Natural killer cell (primary cell): ENCODE data around the gene HPS5. TPM values are rescaled to one million over a fixed set of nuclear protein-coding genes. Genes with fewer than 3 reads are reported as not detected.

Experiments
- ATAC-seq, 3 donors: fragments of 150-1000 bp in 2 of 3; fragments of 200-7000 bp in 1 of 3; cut with Tn5 transposase; 1 replicate in 1 of 3; 2 replicates in 2 of 3; pipeline ENCODE4 v1.10.0; 2021; ENCODE audit warnings: mild to moderate bottlenecking in 2 of 3, moderate library complexity in 2 of 3
- DNase-seq, 2 donors: peaks; one replicate each; pipeline versions ENCODE4 v3.0.0 to v3.0.0-alpha.2; 2013 to 2021; ENCODE audit warnings: mixed read lengths in 1 of 2
- H3K27ac ChIP-seq: one replicate; pipeline ENCODE4 v1.5.1; 2013; ENCODE audit warnings: mild to moderate bottlenecking, low read length
- H3K27me3 ChIP-seq: one replicate; pipeline ENCODE4 v1.6.1; 2013; ENCODE audit warnings: low read length; ENCODE audit not compliant: control insufficient read depth, insufficient read depth
- H3K36me3 ChIP-seq: one replicate; pipeline ENCODE4 v1.6.1; 2013; ENCODE audit warnings: low read length; ENCODE audit not compliant: control insufficient read depth, insufficient read depth
- H3K4me1 ChIP-seq: one replicate; pipeline ENCODE4 v1.6.1; 2013; ENCODE audit warnings: low read length; ENCODE audit not compliant: control insufficient read depth, insufficient read depth
- H3K4me3 ChIP-seq: one replicate; pipeline ENCODE4 v1.5.1; 2013; ENCODE audit warnings: low read length
- H3K9me3 ChIP-seq: one replicate; pipeline ENCODE4 v1.6.1; 2013; ENCODE audit warnings: low read length; ENCODE audit not compliant: control insufficient read depth, insufficient read depth
- H3K27ac Mint-ChIP-seq, 2 donors: one replicate each; pipeline ENCODE4 v1.8.0; 2022; ENCODE audit warnings: mild to moderate bottlenecking in 2 of 2, mixed read lengths in 2 of 2, moderate library complexity in 1 of 2
- H3K27me3 Mint-ChIP-seq, 2 donors: one replicate each; pipeline ENCODE4 v1.8.0; 2022; ENCODE audit warnings: low read depth in 2 of 2, mixed read lengths in 2 of 2
- H3K36me3 Mint-ChIP-seq: one replicate; pipeline ENCODE4 v1.8.0; 2022; ENCODE audit warnings: mixed read lengths
- H3K4me1 Mint-ChIP-seq, 2 donors: one replicate each; pipeline ENCODE4 v1.8.0; 2022; ENCODE audit warnings: mixed read lengths in 2 of 2
- H3K4me3 Mint-ChIP-seq: one replicate; pipeline ENCODE4 v1.8.0; 2022; ENCODE audit warnings: mild to moderate bottlenecking, moderate library complexity, mixed read lengths
- H3K9me3 Mint-ChIP-seq, 2 donors: one replicate each; pipeline ENCODE4 v1.8.0; 2022; ENCODE audit warnings: mixed read lengths in 2 of 2
- WGBS: methylation state at CpG from one replicate; pipeline ENCODE4 v1.1.7; 2013; ENCODE audit warnings: missing lambda C conversion rate; ENCODE audit not compliant: insufficient coverage; 5-methylcytosine and 5-hydroxymethylcytosine counted together
- intact Hi-C: fragments of 100-400 bp; cut with micrococcal nuclease; formaldehyde crosslinking; loops from one replicate; pipeline ENCODE4 v1.14.2; 2022
- total RNA-seq, 4 donors: library from RNA; stranded (reverse); fragments of 120-200 nt in 1 of 4; gene quantifications; one replicate each; pipeline versions ENCODE4 v1.2.3 to v1.2.4, GENCODE V29; 2013 to 2022
- TF ChIP-seq, protein P1 (sequence below): fragments of 200-600 bp; IDR thresholded peaks from one replicate; pipeline ENCODE4 v1.8.0; 2022; ENCODE audit warnings: antibody characterized with exemption

Gene HPS5
- total RNA-seq, 3 donors from 2014 or later (not counting 1 experiment from before 2014, with no cell fraction given) = 11.5 to 14.5 (median 14.0) TPM

DNA sequence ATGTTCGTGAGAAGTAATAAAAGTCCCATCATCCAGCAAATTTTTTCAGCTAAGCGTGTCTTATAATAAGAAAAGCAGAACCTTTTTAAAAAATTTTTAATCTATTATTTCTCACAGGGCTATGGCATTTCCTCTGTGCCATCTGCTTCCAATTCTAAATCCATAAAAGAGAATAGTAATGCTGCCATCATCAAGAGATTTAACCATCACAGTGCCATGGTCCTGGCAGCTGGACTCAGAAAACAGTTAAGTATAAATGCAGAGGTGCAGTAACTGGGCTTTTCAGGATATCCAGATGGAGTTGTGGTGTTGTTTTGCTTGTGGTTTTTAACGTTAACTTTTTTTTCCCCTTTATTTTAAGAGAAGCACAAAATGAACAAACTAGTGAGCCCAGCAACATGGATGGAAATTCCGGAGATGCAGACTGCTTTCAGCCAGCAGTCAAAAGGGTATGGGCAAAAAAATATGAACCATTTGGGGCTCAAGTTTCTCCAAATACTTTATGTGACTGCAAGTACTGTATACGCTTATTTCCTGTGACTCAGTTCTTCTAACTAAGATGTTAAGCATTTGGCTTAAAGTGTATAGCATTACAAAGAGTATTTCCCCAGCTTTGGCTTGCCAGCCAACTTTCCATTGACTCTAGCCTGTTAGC is 25.7 kb upstream of the HPS5 start:
- peaks cover 28% of the 10 kb centered on the region for H3K36me3 Mint-ChIP-seq
- intact Hi-C loops = no loop called here
- TF ChIP-seq, protein P1, sequence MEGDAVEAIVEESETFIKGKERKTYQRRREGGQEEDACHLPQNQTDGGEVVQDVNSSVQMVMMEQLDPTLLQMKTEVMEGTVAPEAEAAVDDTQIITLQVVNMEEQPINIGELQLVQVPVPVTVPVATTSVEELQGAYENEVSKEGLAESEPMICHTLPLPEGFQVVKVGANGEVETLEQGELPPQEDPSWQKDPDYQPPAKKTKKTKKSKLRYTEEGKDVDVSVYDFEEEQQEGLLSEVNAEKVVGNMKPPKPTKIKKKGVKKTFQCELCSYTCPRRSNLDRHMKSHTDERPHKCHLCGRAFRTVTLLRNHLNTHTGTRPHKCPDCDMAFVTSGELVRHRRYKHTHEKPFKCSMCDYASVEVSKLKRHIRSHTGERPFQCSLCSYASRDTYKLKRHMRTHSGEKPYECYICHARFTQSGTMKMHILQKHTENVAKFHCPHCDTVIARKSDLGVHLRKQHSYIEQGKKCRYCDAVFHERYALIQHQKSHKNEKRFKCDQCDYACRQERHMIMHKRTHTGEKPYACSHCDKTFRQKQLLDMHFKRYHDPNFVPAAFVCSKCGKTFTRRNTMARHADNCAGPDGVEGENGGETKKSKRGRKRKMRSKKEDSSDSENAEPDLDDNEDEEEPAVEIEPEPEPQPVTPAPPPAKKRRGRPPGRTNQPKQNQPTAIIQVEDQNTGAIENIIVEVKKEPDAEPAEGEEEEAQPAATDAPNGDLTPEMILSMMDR = no peak

DNA sequence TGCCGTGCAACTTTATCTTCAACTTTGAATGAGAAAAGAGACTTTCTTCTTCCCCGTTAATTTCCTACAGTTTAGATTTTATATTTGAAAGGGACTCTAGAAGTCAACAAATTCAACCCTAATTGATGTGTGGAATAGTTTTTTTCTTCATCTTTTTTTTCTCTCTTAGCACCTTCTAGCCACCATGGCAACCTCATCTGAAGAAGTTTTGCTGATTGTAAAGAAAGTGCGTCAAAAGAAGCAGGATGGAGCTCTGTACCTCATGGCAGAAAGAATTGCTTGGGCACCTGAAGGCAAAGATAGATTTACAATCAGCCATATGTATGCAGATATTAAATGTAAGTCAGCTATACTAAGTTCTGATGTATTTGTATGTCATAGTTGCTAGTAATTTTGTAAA is 11.0 kb upstream of the HPS5 start:
- ATAC-seq (peak in 2 of 3 donors; percentile 36 to 48), DNase-seq (peak in 1 of 2 donors; percentile 71)
- peaks cover 36 to 37% of the 10 kb centered on the region in 2 donors for H3K4me1 Mint-ChIP-seq
- peaks cover 7% of the 10 kb centered on the region for H3K36me3 Mint-ChIP-seq
- H3K27ac ChIP-seq = peak overlapping the region; percentile 14
- 0% methylated on average over 1 of the region's 3 CpGs for WGBS
- no peaks in the 10 kb centered on the region for H3K9me3 Mint-ChIP-seq
- H3K4me1 ChIP-seq = peaks cover 16% of the 10 kb centered on the region
- H3K27me3 ChIP-seq = no peaks in the 10 kb centered on the region
- H3K9me3 ChIP-seq = no peaks in the 10 kb centered on the region
- no peaks in the 10 kb centered on the region for H3K27me3 Mint-ChIP-seq
- peak overlapping the region; percentile 58 to 83 for H3K27ac Mint-ChIP-seq
- peaks cover 48% of the 10 kb centered on the region for H3K36me3 ChIP-seq
- no peak overlapping the region for H3K4me3 Mint-ChIP-seq
- TF ChIP-seq, protein P1 = no peak
- H3K4me3 ChIP-seq = no peak overlapping the region
- intact Hi-C loops = no loop called here

More for the DNA sequence above, 25.7 kb upstream of the HPS5 start:
- Histone ChIP-seq H3K36me3 (peaks cover 41% of the 10 kb centered on the region), H3K27ac (no peak overlapping the region), H3K27me3 (no peaks in the 10 kb centered on the region), H3K9me3 (no peaks in the 10 kb centered on the region), H3K4me3 (no peak overlapping the region), H3K4me1 (no peaks in the 10 kb centered on the region)
- Mint-ChIP-seq H3K27me3 (no peaks in the 10 kb centered on the region), H3K4me1 (peaks cover 0 to 9% of the 10 kb centered on the region in 2 donors), H3K4me3 (no peak overlapping the region), H3K27ac (peak overlapping the region in 1 of 2 donors; percentile 71), H3K9me3 (no peaks in the 10 kb centered on the region)
- WGBS = 95% methylated on average over 3 of the region's 5 CpGs
- ATAC-seq (peak in 1 of 3 donors; percentile 26), DNase-seq (no peak)

DNA sequence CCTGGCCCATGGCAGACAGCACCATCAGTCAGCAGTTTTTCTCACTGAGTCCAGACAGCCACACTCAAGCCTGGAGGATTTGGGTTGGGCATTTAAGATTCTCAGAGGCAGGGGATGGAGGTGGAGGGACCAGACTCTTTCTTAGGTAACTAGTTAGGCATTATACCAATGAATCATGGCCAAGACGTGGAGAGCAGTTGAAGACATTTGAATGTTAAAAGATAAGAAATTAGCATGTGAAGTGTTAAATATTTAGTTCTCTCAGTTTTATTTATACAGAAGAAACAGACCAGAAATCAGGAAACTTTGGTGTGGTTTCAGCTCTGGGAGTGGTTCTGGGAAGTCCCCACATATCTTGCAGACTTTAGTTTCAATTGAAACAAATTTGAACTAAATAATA is 10.4 kb upstream of the HPS5 start:
- Histone ChIP-seq H3K4me1 (peaks cover 16% of the 10 kb centered on the region), H3K27me3 (no peaks in the 10 kb centered on the region), H3K27ac (peak overlapping the region; percentile 52), H3K9me3 (no peaks in the 10 kb centered on the region), H3K36me3 (peaks cover 45% of the 10 kb centered on the region), H3K4me3 (no peak overlapping the region)
- DNase-seq = peak in 1 of 2 donors; percentile 77
- peaks cover 36 to 37% of the 10 kb centered on the region in 2 donors for H3K4me1 Mint-ChIP-seq
- peaks cover 7% of the 10 kb centered on the region for H3K36me3 Mint-ChIP-seq
- peak overlapping the region; percentile 80 to 83 for H3K27ac Mint-ChIP-seq
- intact Hi-C loops = no loop called here
- peak in 2 of 3 donors; percentile 49 to 62 for ATAC-seq
- no peak overlapping the region for H3K4me3 Mint-ChIP-seq
- WGBS = 31% methylated on average over 1 of the region's 1 CpG
- H3K9me3 Mint-ChIP-seq = no peaks in the 10 kb centered on the region
- no peaks in the 10 kb centered on the region for H3K27me3 Mint-ChIP-seq
- TF ChIP-seq, protein P1 = no peak
